Measurements from ENCODE around the gene PITPNC1. TPM values are rescaled to one million over a fixed set of nuclear protein-coding genes. Genes with fewer than 3 reads are reported as not detected.

The PITPNC1 gene
- total and polyA plus RNA-seq, 2 of the 13 experiments (the other 11 are each of a cell fraction or from before 2014, with no cell fraction given) = 4.1 to 5.7 TPM

- TF ChIP-seq, protein P1, sequence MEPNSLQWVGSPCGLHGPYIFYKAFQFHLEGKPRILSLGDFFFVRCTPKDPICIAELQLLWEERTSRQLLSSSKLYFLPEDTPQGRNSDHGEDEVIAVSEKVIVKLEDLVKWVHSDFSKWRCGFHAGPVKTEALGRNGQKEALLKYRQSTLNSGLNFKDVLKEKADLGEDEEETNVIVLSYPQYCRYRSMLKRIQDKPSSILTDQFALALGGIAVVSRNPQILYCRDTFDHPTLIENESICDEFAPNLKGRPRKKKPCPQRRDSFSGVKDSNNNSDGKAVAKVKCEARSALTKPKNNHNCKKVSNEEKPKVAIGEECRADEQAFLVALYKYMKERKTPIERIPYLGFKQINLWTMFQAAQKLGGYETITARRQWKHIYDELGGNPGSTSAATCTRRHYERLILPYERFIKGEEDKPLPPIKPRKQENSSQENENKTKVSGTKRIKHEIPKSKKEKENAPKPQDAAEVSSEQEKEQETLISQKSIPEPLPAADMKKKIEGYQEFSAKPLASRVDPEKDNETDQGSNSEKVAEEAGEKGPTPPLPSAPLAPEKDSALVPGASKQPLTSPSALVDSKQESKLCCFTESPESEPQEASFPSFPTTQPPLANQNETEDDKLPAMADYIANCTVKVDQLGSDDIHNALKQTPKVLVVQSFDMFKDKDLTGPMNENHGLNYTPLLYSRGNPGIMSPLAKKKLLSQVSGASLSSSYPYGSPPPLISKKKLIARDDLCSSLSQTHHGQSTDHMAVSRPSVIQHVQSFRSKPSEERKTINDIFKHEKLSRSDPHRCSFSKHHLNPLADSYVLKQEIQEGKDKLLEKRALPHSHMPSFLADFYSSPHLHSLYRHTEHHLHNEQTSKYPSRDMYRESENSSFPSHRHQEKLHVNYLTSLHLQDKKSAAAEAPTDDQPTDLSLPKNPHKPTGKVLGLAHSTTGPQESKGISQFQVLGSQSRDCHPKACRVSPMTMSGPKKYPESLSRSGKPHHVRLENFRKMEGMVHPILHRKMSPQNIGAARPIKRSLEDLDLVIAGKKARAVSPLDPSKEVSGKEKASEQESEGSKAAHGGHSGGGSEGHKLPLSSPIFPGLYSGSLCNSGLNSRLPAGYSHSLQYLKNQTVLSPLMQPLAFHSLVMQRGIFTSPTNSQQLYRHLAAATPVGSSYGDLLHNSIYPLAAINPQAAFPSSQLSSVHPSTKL (CRISPR knock-in tag; IDR thresholded peaks at IDR 0.05) = peak; percentile 30; the same call in 1 of the 2 replicates
- no peak for TF ChIP-seq ZBTB2 (CRISPR knock-in tag; IDR thresholded peaks at IDR 0.05; ENCODE audit: low read depth)
- TF ChIP-seq SOX6 (IDR thresholded peaks at IDR 0.05) = no peak
- peak; percentile 40; the same call in 1 of the 2 replicates for TF ChIP-seq SOX6 (CRISPR knock-in tag; IDR thresholded peaks at IDR 0.05)
- peak; percentile 62 for TF ChIP-seq MAX (IDR thresholded peaks at IDR 0.05)
- no peak for TF ChIP-seq ZNF282 (IDR thresholded peaks at IDR 0.05; ENCODE audit: partially characterized antibody)
- TF ChIP-seq, protein P2, sequence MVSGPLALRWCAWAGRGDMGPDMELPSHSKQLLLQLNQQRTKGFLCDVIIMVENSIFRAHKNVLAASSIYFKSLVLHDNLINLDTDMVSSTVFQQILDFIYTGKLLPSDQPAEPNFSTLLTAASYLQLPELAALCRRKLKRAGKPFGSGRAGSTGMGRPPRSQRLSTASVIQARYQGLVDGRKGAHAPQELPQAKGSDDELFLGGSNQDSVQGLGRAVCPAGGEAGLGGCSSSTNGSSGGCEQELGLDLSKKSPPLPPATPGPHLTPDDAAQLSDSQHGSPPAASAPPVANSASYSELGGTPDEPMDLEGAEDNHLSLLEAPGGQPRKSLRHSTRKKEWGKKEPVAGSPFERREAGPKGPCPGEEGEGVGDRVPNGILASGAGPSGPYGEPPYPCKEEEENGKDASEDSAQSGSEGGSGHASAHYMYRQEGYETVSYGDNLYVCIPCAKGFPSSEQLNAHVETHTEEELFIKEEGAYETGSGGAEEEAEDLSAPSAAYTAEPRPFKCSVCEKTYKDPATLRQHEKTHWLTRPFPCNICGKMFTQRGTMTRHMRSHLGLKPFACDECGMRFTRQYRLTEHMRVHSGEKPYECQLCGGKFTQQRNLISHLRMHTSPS (CRISPR knock-in tag; IDR thresholded peaks at IDR 0.05; ENCODE audit: low read depth) = peak; percentile 52
- TF ChIP-seq ZNF136 (CRISPR knock-in tag; IDR thresholded peaks at IDR 0.05; ENCODE audit: low read depth) = 0 out of 2 replicates have a peak, but pooled peaks have one; percentile 21
- peak; percentile 52; the same call in 1 of the 2 replicates for TF ChIP-seq ZNF331 (CRISPR knock-in tag; IDR thresholded peaks at IDR 0.05)
- TF ChIP-seq, protein P3, sequence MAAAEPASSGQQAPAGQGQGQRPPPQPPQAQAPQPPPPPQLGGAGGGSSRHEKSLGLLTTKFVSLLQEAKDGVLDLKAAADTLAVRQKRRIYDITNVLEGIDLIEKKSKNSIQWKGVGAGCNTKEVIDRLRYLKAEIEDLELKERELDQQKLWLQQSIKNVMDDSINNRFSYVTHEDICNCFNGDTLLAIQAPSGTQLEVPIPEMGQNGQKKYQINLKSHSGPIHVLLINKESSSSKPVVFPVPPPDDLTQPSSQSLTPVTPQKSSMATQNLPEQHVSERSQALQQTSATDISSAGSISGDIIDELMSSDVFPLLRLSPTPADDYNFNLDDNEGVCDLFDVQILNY (CRISPR knock-in tag; conservative IDR thresholded peaks at IDR 0.05) = no peak
- TF ChIP-seq FOXA3 (CRISPR knock-in tag; IDR thresholded peaks at IDR 0.05) = peak; percentile 36; the same call in 1 of the 2 replicates
- peak; percentile 99 for TF ChIP-seq ZSCAN25 (CRISPR knock-in tag; IDR thresholded peaks at IDR 0.05)
- TF ChIP-seq ELF3 (CRISPR knock-in tag; IDR thresholded peaks at IDR 0.05) = 0 out of 2 replicates have a peak, but pooled peaks have one; percentile 30
- no peak for TF ChIP-seq ZNF713 (CRISPR knock-in tag; IDR thresholded peaks at IDR 0.05)
- TF ChIP-seq SP1 (IDR thresholded peaks at IDR 0.05) = no peak
- no peak for TF ChIP-seq SP1 (CRISPR knock-in tag; IDR thresholded peaks at IDR 0.05)
- TF ChIP-seq THAP11 (CRISPR knock-in tag; IDR thresholded peaks at IDR 0.05) = no peak
- no peak for TF ChIP-seq ZNF782 (CRISPR knock-in tag; IDR thresholded peaks at IDR 0.05; ENCODE audit: borderline replicate concordance)
- TF ChIP-seq ZNF12 (CRISPR knock-in tag; IDR thresholded peaks at IDR 0.05) = 0 out of 2 replicates have a peak, but pooled peaks have one; percentile 17
These were observed 251.5 kb downstream of the PITPNC1 start (continued) for GRCh38 chr17:67628580-67629013.
